Activated CD4-positive, CD25-positive, alpha-beta regulatory T cell treated with anti-CD3 and anti-CD28 coated beads, Interleukin-2, amount 50 U/mL, for 72 hours (primary cell): ENCODE data around the gene BRD3OS.
A peak's percentile ranks its signal among the peaks of the same experiment; 100 is the strongest.
"Not testable (repeated sequence)": the region's sequence is repeated elsewhere in the genome, so short reads cannot be mapped to it uniquely, and the experiment has no call there.

Experiments
- DNase-seq: peaks from one replicate; pipeline ENCODE4 v3.0.0; 2021

Gene BRD3OS

DNA sequence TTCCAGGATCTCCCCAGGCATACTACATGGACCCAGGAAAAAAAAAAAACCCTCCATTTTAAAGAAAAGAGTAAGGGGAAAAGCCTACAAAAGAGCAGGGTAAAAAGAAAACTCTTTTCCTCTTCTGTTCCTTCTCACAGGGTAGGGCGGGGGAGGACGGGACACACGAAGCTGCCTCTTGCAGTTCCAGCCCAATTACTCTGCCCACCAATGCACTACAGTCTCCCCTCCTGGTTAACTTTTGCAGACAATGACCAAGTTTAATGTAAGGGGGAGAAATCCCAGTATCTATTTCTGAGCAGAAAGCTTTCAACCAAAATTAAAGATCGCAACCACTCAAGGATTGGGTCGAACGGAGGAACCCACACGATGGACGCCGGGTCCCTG lies 41.2 kb downstream of the BRD3OS start:
- no peak for DNase-seq

- DNase-seq = peak; percentile 43
These were observed 41.9 kb downstream of the BRD3OS start for GRCh38 chr9:134066913-134067851.

DNA sequence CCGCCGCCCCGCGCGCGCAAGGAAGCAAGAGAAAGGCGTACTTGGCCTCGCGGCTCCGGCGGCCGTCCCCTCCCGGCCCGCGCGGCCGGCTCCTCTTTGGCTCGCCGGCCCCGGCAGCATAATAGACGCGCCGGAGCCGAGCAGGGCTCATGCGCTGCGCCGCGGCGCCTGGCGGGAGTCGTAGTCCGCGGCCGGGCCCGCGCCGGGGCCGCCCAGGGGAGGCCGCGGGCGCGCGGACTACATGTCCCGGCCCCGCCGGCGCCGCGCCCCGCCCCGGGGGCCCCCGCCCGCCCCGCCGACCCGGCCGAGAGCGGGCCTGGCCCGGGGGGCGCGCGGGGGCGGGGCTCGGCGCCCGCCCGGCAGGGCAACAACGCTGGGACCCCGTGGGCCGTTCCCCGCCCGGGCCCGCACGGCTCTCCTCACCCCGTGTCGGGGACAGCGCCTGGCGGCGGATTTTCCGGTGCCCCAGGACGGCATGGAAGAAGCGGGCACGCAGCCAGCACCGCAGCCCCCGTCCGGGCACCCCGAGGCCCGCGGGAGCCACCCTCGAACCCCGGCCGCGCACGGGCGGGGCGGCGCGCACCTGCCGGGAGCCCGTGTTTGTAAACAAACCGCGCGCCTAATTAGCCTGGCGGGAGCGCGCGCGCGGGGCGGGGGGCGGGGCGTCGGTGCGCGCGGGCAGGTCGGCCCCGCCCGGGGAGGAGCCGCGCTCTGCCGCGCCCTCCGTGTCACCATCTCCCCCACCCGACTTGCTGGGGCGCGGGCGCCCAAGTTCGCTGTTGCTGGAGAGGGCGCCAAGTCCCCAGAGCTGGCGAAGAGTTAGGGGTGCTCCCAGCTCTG lies 42.8 kb downstream of the BRD3OS start, which contains the start of gene BRD3:
Gene BRD3 (minus strand): TSS at position 123 of the 840 bp plus-strand sequence. CDS start 14,549 bp downstream, outside the sequence.
- peak; percentile 79 for DNase-seq

GRCh38 chr9:134068744-134069479 lies 43.6 kb downstream of the BRD3OS start:
- DNase-seq = no peak

- no peak for DNase-seq
These were observed 44.5 kb downstream of the BRD3OS start for GRCh38 chr9:134069480-134070399.

DNA sequence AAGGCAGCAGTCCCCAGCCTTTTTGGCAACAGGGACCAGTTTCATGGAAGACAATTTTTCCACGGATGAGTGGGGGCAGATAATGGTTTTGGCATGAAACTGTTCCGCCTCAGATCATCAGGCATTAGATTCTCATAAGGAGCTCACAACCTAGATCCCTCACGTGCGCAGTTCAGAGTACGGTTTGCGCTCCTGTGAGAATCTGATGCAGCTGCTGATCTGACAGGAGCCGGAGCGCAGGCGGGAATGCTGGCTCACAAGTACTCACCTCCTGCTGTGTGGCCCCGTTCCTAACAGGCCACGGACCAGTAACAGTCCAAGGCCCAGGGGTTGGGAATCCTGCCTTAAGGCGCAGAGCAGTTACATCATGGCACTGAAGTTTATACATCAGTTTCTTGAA lies 45.9 kb downstream of the BRD3OS start:
- no peak for DNase-seq

DNA sequence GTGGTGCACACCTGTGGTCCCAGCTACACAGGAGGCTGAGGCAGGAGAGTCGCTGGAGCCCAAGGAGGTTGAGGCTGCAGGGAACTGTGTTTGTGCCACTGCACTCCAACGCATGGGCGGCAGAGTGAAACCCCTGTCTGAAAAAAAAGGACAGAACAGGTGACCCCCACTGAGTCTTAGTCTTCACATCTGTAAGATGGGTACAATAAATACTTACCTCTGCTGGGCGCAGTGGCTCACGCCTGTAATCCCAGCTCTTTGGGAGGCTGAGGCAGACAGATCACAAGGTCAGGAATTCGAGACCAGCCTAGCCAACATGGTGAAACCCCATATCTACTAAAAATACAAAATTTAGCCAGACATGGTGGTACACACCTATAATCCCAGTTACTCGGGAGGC lies 47.4 kb downstream of the BRD3OS start:
- DNase-seq = not testable (repeated sequence)

DNA sequence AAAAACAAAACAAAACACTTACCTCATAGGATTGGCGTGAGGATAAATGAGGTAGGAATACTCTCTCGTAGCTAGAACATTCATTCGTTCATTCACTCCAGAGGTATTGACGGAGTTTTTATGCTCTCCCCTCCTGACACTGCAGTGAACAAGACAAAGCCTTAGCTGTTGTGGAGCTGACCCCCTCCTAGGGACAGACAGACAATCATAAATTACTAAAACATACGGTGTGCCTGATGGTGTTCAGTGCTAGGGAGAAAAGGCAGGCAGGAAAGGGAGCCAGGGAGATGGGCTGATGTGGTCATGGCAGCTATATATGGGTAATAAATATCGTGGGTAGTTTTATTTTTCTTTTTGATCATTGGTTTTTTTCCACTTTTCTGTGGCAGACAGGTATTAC lies 48.2 kb downstream of the BRD3OS start:
- DNase-seq = no peak

DNA sequence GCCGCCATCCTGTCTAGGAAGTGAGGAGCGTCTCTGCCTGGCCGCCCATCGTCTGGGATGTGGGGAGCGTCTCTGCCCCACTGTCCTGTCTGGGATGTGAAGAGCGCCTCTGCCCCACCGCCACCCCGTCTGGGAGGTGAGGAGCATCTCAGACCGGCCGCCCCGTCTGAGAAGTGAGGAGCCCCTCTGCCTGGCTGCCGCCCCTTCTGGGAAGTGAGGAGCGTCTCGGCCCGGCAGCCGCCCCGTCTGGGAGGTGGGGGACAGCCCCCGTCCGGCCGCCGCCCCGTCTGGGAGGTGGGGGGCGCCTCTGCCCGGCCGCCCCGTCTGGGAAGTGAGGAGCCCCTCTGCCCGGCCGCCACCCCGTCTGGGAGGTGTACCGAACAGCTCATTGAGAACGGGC lies 50.4 kb downstream of the BRD3OS start:
- DNase-seq = not testable (repeated sequence)

DNA sequence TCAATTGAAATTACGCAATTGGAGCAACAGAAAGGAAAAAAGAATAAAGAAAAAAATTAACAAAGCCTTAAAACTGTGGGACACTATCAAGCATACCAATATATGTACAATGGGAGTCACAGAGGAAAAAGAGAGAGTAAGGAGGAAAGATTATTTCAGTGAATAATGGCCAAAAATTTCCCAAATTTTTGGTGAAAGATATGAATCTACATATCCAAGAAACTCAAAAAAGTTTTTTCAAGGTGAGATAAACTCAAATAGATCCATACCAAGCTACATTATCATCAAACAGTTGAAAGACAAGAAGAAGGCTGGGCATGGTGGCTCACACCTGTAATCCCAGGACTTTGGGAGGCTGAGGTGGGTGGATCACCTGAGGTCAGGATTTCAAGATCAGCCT lies 51.4 kb downstream of the BRD3OS start:
- DNase-seq = no peak
